Raji (cell line): ENCODE results near the gene CAVIN1.

Experiments used
- POLR2A ChIP-seq: IDR thresholded peaks from 2 replicates; pipeline ENCODE4 v1.6.1; 2011; ENCODE audit warnings: low read depth, low read length, control low read depth; ENCODE audit not compliant: insufficient read depth

The CAVIN1 gene

DNA sequence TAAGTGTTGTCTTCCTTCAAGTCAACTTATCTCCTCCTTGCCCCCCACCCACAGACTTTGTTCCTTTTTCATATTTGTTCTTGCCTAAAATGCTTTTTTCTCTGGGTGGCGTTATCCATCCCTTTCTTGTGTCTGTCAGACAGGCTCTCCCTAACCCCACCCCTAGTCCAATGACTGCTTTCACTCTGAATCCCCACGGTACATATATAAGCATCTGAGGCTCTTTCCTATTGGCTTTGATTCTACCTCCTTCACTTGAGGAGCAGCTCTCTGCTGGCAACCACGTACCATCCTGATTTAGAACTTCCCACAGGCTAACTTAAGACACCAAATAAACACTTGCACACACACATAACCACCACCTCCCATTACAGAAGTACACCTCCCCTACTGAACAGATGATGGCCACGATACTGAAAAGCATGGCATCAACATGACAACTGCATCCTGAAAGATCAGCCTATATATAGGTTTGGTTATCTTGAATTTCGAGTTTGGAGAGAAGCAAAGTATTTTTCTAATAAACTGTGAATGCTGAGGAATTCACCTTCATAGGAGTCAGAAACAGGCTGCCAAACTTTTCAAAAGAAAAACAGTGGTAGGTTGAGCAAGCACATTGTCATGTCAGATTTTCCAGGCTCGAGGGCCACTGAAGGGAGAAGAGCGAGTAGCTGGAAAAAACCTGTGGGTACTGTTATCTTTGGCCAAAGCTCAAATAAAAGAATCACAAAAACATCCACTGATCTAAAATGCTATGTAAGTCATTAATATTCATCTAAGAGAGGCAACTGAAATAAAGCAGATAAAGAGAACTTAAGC lies 59.1 kb downstream of the CAVIN1 start:
- no peak for TF ChIP-seq POLR2A

DNA sequence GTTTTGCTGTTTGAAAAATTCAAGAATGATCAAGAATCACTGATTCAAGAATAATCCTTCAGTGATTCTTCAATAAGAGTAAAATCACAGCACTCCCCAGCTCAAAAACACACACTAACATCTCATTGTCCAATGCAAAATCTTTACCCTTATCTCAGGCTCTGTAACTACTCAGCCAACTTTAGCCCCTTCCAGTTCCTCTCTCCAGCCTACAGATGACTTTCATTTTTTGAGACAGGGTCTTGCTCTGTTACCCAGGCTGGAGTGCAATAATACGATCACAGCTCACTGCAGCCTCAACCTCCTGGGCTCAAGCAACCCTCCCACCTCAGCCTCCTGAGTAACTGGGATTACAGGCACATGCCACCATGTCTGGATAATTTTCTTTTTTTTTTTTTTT lies 59.8 kb downstream of the CAVIN1 start:
- TF ChIP-seq POLR2A, result no peak

DNA sequence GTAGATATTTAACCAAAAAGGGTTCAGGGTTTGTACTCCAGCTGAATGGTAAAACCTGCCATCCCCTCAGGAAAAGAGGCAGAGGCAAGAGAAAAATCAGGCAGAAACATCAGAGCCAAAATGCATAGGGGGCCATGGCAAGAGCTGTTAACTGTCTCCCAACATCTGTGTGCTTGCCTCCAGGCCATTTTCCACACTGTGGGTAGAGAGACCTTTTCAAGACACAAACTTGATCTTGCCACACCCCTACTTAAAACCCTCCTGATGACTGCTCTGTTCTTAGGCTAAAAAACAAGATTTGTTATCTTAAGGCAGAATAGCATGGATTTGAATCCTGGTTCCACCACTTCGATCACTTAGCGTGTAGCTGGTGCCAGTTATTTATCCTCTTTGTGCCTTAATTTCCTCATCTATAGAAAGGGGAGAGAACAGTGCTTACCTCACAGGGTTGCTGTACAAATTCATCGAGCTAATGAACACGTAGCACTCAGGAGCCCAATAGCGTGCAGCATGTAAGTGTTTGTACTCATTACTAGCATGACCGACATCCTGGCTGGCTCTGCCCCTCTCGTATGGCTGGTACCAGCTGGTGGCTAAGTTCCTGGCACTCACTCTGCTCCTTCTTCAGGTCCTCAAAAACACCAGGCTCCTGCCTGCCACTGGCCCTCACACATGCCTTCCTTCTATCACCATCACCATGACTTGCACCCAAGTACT lies 60.7 kb downstream of the CAVIN1 start:
- no peak for TF ChIP-seq POLR2A

DNA sequence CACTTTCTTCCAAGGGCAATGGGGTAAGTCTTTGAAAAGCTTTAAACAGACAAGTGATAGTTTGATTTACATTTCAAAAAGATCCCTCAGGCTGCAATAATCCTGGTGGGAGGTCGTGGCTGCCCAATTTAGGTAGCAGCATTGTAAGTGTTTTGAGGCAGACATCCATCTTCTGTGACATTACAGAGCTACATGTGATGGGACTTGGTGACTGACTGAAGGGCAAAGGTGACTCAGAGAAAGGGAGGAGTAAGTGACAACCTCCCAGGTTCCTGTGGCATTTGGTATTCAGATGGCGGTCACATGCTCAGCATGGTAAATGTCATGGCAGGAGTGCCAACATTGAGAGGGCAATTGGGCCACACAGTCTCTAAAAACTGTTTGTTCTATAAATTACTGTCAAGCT lies 61.3 kb downstream of the CAVIN1 start:
- TF ChIP-seq POLR2A, result no peak

DNA sequence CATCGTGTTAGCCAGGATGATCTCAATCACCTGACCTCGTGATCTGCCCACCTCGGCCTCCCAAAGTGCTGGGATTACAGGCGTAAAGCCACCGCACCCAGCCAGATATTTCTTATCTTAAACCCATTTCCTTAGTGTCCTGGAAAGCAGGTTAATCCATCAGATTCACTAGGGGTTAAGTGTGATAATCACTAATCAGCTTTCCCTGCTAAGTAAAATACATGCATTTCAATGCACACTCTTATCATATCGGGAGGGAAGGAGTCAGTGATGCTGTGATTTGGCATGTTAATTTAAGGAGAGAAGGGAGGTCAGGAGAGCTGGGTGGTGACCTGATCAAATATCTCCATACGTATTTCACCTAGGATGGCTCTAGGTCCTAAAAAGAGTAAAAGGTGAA lies 63.9 kb downstream of the CAVIN1 start:
- TF ChIP-seq POLR2A, result no peak

DNA sequence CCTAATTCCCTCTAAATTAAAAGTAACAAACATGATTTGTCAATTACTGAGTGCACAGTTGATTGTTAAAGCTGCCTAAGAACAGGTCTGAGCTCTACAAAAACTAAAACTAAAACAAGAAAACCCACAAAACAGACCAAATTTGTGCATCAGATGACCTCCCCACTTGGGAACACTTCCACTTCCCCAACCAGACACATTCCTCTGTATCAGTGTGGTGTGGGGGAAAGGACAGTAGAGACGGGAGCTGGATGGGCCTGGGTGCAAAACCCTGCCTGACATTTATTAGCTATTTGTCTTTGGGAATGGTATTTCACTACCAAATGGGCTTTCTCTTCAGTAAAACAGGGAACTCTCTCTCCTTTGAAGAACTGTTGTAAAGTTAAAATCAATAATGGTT lies 64.6 kb downstream of the CAVIN1 start:
- TF ChIP-seq POLR2A, result no peak

DNA sequence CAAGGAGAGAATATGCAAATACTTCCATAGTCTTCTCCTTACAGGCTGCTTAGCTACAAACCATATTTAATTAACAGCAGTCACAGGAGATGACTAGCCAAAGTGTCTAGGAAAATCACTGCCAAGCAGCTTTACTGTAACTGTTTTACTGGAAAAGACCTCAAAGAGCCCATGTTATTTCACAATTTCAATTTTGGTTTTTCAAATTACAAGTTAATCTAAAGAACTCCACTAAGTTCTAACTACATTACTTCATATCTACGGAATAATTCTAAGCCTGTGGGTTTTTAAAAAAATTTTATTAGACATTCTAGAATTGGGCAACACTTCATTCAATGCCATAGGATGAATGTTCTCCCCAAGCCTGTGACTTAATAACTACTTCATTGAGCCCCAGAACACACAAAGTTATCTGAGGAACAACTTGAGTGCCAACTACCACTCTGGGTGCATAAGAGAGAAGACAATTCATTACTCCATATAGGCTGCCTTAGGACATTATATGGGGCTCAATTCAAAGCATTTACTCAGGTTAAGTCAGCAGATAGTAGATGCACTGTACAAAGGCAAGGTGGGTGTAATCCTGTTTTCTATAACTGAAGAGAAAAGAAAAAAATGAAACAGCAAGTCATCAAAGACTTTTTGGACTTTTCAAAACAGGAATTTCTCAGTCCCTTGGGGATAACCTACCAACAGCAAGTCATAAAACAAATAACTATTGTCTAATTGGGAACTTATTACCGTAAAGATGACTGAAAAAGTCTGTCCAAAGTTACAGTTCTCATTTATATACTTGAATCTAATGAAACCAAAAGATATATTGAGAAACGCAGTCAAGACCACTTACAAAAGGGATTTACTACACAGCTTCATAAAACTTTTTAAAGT lies 67.9 kb downstream of the CAVIN1 start:
- TF ChIP-seq POLR2A, result no peak
